ENCODE results near the gene FGF21.
"Not testable (repeated sequence)": the region's sequence is repeated elsewhere in the genome, so short reads cannot be mapped to it uniquely, and the experiment has no call there.

Gene FGF21

GRCh38 chr19:48755084-48755641 lies at the start of gene FGF21:
Gene FGF21, plus strand, starts transcription at chr19:48755524. Its CDS starts 713 bp downstream, at chr19:48756237.
- no peak for DNase-seq

GRCh38 chr19:48708471-48708870 lies 46.9 kb upstream of the FGF21 start:
- DNase-seq = no peak

- DNase-seq = no peak
Measured at GRCh38 chr19:48711106-48711662, 44.1 kb upstream of the FGF21 start.

GRCh38 chr19:48713041-48713863 lies 42.1 kb upstream of the FGF21 start:
- DNase-seq = peak in 1 of 2 experiments; percentile 48

GRCh38 chr19:48713864-48714755 lies 41.2 kb upstream of the FGF21 start:
- DNase-seq = peak; percentile 95 to 98

GRCh38 chr19:48714759-48715675 lies 40.3 kb upstream of the FGF21 start:
- DNase-seq = no peak

- DNase-seq = no peak
Measured at GRCh38 chr19:48715681-48716171, 39.6 kb upstream of the FGF21 start.

- DNase-seq = no peak
Measured at GRCh38 chr19:48716562-48717291, 38.6 kb upstream of the FGF21 start.

GRCh38 chr19:48718106-48718505 lies 37.2 kb upstream of the FGF21 start:
- DNase-seq = not testable (repeated sequence)

- DNase-seq = no peak
Measured at GRCh38 chr19:48718711-48719231, 36.6 kb upstream of the FGF21 start.

- DNase-seq = no peak
Measured at GRCh38 chr19:48719263-48720171, 35.8 kb upstream of the FGF21 start, which contains the start of gene MAMSTR. Gene MAMSTR, minus strand, starts transcription at chr19:48719725. Its CDS starts 694 bp downstream, at chr19:48719031.

- DNase-seq = no peak
Measured at GRCh38 chr19:48720251-48720612, 35.1 kb upstream of the FGF21 start.

GRCh38 chr19:48720613-48721296 lies 34.6 kb upstream of the FGF21 start:
- peak; percentile 90 to 94 for DNase-seq

GRCh38 chr19:48722196-48722708 lies 33.1 kb upstream of the FGF21 start:
- no peak for DNase-seq

GRCh38 chr19:48724796-48725753 lies 30.2 kb upstream of the FGF21 start:
- DNase-seq = peak; percentile 51 to 91

GRCh38 chr19:48726556-48726955 lies 28.8 kb upstream of the FGF21 start:
- DNase-seq = peak in 1 of 2 experiments; percentile 5

- DNase-seq = no peak
Measured at GRCh38 chr19:48728911-48729664, 26.2 kb upstream of the FGF21 start.
